Suprapubic skin (tissue), 3 donors: ENCODE measurements around the gene ASTN2.

Experiments used
- CTCF ChIP-seq, 2 donors: fragments of 200-600 bp in 1 of 2; fragments of 450-650 bp in 1 of 2; sonication (generic) in 1 of 2; IDR thresholded peaks; one replicate each; pipeline ENCODE4 v1.5.1; 2016 to 2019; ENCODE audit warnings: antibody characterized with exemption in 2 of 2, mild to moderate bottlenecking in 1 of 2, moderate library complexity in 1 of 2
- POLR2A ChIP-seq, 2 donors: fragments of 450-650 bp; IDR thresholded peaks; one replicate each; pipeline ENCODE4 v1.6.1; 2017; ENCODE audit warnings: antibody characterized with exemption in 2 of 2, mild to moderate bottlenecking in 2 of 2, moderate library complexity in 2 of 2

- TF ChIP-seq POLR2A (IDR thresholded peaks at IDR 0.05) (no peak), CTCF (IDR thresholded peaks at IDR 0.05) (no peak)
Measured at GRCh38 chr9:116935149-116935897, 479.5 kb downstream of the ASTN2 start.
